ENCODE measurements around the gene MNAT1. TPM values are rescaled to one million over a fixed set of nuclear protein-coding genes. Genes with fewer than 3 reads are reported as not detected.

The MNAT1 gene
- total RNA-seq, 1 donor from 2014 or later: 40.3 TPM

GRCh38 chr14:60732840-60733483 is 1.6 kb upstream of the MNAT1 start:
- DNase-seq (ENCODE audit: low read depth) (no peak), FAIRE-seq (no peak)
- TF ChIP-seq, protein P1, sequence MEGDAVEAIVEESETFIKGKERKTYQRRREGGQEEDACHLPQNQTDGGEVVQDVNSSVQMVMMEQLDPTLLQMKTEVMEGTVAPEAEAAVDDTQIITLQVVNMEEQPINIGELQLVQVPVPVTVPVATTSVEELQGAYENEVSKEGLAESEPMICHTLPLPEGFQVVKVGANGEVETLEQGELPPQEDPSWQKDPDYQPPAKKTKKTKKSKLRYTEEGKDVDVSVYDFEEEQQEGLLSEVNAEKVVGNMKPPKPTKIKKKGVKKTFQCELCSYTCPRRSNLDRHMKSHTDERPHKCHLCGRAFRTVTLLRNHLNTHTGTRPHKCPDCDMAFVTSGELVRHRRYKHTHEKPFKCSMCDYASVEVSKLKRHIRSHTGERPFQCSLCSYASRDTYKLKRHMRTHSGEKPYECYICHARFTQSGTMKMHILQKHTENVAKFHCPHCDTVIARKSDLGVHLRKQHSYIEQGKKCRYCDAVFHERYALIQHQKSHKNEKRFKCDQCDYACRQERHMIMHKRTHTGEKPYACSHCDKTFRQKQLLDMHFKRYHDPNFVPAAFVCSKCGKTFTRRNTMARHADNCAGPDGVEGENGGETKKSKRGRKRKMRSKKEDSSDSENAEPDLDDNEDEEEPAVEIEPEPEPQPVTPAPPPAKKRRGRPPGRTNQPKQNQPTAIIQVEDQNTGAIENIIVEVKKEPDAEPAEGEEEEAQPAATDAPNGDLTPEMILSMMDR (IDR thresholded peaks at IDR 0.05; ENCODE audit: insufficient read depth, low read length, severe bottlenecking): no peak
- Histone ChIP-seq H3K27me3 (ENCODE audit: control insufficient read depth, insufficient read depth, low read length) (no peaks in the 10 kb centered on the region), H3K4me3 (ENCODE audit: low read depth, low read length) (no peak overlapping the region), H3K36me3 (ENCODE audit: control insufficient read depth, insufficient read depth, low read length) (no peaks in the 10 kb centered on the region)

DNA sequence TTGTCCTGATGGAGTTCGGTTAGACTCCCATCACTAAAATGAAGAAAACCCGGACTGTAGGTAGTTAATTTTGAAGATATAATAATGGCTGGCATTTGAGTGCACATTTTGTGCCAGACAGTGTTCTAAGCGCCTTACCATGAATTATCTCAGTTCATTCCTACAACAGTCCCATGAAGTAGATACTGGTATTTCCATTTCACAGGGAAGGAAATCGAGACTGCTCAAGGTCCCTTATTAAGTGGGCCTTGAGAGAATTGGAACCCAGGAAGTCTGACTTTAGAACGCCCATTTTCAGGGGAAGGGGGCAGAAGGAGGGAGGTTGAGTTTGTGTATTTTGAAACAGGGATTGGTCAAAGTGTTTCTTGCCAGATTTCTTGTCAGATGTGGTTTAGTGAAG is 855 bp downstream of the MNAT1 start:
- Histone ChIP-seq H3K36me3 (ENCODE audit: control insufficient read depth, insufficient read depth, low read length) (no peaks in the 10 kb centered on the region), H3K4me3 (ENCODE audit: low read depth, low read length) (peak overlapping the region; percentile 78), H3K27me3 (ENCODE audit: control insufficient read depth, insufficient read depth, low read length) (no peaks in the 10 kb centered on the region)
- TF ChIP-seq, protein P1 (IDR thresholded peaks at IDR 0.05; ENCODE audit: insufficient read depth, low read length, severe bottlenecking): no peak
- FAIRE-seq (no peak), DNase-seq (ENCODE audit: low read depth) (no peak)

DNA sequence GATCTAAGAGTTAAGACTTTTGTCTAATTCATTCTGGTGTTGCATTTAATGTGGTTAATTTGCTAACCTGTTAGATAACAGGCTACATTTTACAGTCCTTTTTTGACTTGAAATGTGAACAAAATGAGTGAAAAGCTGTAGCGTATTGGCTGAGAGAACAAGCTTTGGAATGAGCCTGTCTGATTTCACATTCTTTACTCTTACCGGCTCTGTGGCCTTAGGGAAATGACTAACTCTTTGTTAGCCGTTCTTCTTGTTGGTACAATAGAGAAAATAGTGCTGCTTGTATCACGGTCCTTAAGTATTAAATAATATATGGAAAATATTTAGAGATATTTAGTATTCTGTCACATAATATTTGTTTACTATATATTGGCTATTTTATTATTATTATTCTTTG is 1.9 kb downstream of the MNAT1 start:
- TF ChIP-seq, protein P1 (IDR thresholded peaks at IDR 0.05; ENCODE audit: insufficient read depth, low read length, severe bottlenecking): no peak
- peak; percentile 79 for DNase-seq (ENCODE audit: low read depth)
- Histone ChIP-seq H3K36me3 (ENCODE audit: control insufficient read depth, insufficient read depth, low read length) (no peaks in the 10 kb centered on the region), H3K4me3 (ENCODE audit: low read depth, low read length) (no peak overlapping the region), H3K27me3 (ENCODE audit: control insufficient read depth, insufficient read depth, low read length) (no peaks in the 10 kb centered on the region)
- no peak for FAIRE-seq

DNA sequence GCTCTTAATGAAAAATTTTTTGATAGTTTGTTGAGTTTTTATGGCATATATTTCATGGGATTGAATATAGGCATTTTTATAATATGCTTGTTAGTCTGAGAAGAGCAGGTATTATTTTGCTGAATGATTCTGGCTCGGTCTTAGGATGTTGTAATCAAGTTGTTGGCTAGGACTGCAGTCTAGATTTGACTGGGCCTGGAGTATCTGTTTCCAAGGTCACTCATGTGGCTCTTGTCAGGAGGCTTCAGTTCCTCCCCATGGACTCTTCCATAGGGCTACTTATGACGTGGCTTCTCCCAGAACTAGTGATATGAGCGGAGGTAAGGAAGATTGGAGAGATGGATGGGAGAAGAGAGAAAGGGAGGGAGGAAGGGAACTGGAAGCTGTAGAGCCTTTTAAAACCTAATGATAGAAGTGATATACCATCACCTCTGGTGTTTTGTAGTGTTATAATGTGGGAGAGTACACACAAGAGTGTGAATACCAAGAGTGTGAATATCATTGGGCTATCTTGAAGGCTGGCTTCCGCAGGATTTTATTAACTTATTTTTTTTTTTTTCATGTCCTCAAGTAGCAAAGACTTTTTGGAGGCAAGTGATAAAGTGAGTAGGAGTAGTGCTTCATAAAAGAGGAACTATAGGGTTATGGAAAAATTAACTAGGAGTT is 4.4 kb downstream of the MNAT1 start:
- FAIRE-seq: no peak
- H3K36me3 ChIP-seq (ENCODE audit: control insufficient read depth, insufficient read depth, low read length): no peaks in the 10 kb centered on the region
- H3K27me3 ChIP-seq (ENCODE audit: control insufficient read depth, insufficient read depth, low read length): no peaks in the 10 kb centered on the region
- TF ChIP-seq, protein P1 (IDR thresholded peaks at IDR 0.05; ENCODE audit: insufficient read depth, low read length, severe bottlenecking): no peak
- DNase-seq (ENCODE audit: low read depth): no peak
- H3K4me3 ChIP-seq (ENCODE audit: low read depth, low read length): no peak overlapping the region

- peak; percentile 73 for DNase-seq (ENCODE audit: low read depth)
Measured at GRCh38 chr14:60744566-60744965, 10.0 kb downstream of the MNAT1 start.

More at GRCh38 chr14:60744566-60744965, 10.0 kb downstream of the MNAT1 start:
- no peak overlapping the region for H3K4me3 ChIP-seq (ENCODE audit: low read depth, low read length)
- no peaks in the 10 kb centered on the region for H3K27me3 ChIP-seq (ENCODE audit: control insufficient read depth, insufficient read depth, low read length)
- FAIRE-seq: no peak
- TF ChIP-seq, protein P1 (IDR thresholded peaks at IDR 0.05; ENCODE audit: insufficient read depth, low read length, severe bottlenecking): no peak
- no peaks in the 10 kb centered on the region for H3K36me3 ChIP-seq (ENCODE audit: control insufficient read depth, insufficient read depth, low read length)
